SU-DHL-6 (cell line): ENCODE data around the gene TMEM131L.

Experiments
- EZH2phosphoT487 ChIP-seq: fragments of 200-600 bp; sonication (generic), shearing (Covaris generic); conservative IDR thresholded peaks from 2 replicates; pipeline ENCODE4 v1.6.1; 2018; ENCODE audit warnings: mild to moderate bottlenecking, antibody characterized with exemption, low read length, moderate library complexity, mixed read lengths
- TF ChIP-seq, protein P1 (sequence below): fragments of 200-600 bp; sonication (generic); IDR thresholded peaks from one replicate; pipeline ENCODE4 v1.5.1; 2017; ENCODE audit warnings: antibody characterized with exemption, mild to moderate bottlenecking, low read length, moderate library complexity; ENCODE audit not compliant: insufficient read depth, poor library complexity, severe bottlenecking

DNA sequence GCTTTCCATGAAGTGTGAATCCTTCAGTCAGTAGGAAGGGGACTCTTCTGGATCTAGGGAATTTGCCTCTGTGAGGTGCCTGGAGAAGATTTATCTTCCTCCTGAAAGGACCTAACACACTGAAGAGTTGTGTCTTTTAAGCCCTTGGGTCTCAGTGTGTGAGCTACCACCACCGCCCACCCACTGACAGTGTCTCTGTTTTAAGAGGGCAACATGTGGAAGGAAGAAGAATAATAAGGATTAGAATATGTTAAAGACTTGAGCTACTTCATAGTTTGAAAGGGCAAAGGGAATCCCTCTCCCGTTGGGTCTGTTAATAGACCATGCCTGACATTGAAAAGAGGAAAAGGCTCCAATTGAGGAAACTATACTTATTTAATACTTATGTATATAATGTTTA, 153.7 kb downstream of the TMEM131L start:
- TF ChIP-seq, protein P1, sequence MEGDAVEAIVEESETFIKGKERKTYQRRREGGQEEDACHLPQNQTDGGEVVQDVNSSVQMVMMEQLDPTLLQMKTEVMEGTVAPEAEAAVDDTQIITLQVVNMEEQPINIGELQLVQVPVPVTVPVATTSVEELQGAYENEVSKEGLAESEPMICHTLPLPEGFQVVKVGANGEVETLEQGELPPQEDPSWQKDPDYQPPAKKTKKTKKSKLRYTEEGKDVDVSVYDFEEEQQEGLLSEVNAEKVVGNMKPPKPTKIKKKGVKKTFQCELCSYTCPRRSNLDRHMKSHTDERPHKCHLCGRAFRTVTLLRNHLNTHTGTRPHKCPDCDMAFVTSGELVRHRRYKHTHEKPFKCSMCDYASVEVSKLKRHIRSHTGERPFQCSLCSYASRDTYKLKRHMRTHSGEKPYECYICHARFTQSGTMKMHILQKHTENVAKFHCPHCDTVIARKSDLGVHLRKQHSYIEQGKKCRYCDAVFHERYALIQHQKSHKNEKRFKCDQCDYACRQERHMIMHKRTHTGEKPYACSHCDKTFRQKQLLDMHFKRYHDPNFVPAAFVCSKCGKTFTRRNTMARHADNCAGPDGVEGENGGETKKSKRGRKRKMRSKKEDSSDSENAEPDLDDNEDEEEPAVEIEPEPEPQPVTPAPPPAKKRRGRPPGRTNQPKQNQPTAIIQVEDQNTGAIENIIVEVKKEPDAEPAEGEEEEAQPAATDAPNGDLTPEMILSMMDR, result no peak
- TF ChIP-seq EZH2phosphoT487, result no peak
